GM04503 (cell line): ENCODE results near the gene CTSE.

Source experiments
- DNase-seq: peaks from one replicate; pipeline ENCODE4 v3.0.0-alpha.2; 2012; ENCODE audit warnings: low read depth

Gene CTSE

GRCh38 chr1:205971082-205971481, 52.6 kb downstream of the CTSE start:
- no peak for DNase-seq

- DNase-seq, result no peak
These were observed 53.2 kb downstream of the CTSE start for GRCh38 chr1:205970486-205970885.

GRCh38 chr1:205969229-205969628, 54.5 kb downstream of the CTSE start:
- DNase-seq, result no peak

GRCh38 chr1:205967554-205968335, 56.0 kb downstream of the CTSE start:
- DNase-seq, result no peak

- no peak for DNase-seq
These were observed 58.4 kb downstream of the CTSE start for GRCh38 chr1:205965036-205965884.

- peak; percentile 50 for DNase-seq
These were observed 60.1 kb downstream of the CTSE start for GRCh38 chr1:205963352-205964155.

- no peak for DNase-seq
These were observed 60.9 kb downstream of the CTSE start for GRCh38 chr1:205962821-205963221.

GRCh38 chr1:205961991-205962820, 61.5 kb downstream of the CTSE start:
- no peak for DNase-seq

- no peak for DNase-seq
These were observed 62.3 kb downstream of the CTSE start for GRCh38 chr1:205961405-205961804.

- DNase-seq, result no peak
These were observed 63.9 kb downstream of the CTSE start for GRCh38 chr1:205959789-205960188.
